HEK293 (cell line): ENCODE results near the gene NUDT16L1.

Experiments
- CTCF ChIA-PET: fragments of 350-600 bp; formaldehyde crosslinking; extraction: SDS; loops from one replicate; lab custom pipeline; 2021; ENCODE audit warnings: antibody characterized with exemption; lab: Yijun Ruan, JAX
- POLR2A ChIA-PET: fragments of 300-600 bp; formaldehyde crosslinking; extraction: SDS; loops from one replicate; lab custom pipeline; 2020; ENCODE audit warnings: antibody characterized with exemption, inconsistent platforms; lab: Yijun Ruan, JAX
- H3K27ac ChIP-seq: fragments of 200-500 bp; sonication (Bioruptor generic); 2 replicates; pipeline ENCODE4 v1.5.1; 2014; ENCODE audit warnings: low read depth, low read length, control low read depth, inconsistent platforms; ENCODE audit errors: extremely low read depth
- H3K36me3 ChIP-seq, 2 experiments: fragments of 200-500 bp in 1 of 2; sonication (Bioruptor generic) in 1 of 2; 1 replicate in 1 of 2; 2 replicates in 1 of 2; pipeline ENCODE4 v1.5.1; 2014 to 2017; ENCODE audit warnings: inconsistent platforms in 2 of 2, low read length in 2 of 2; ENCODE audit not compliant: control insufficient read depth in 2 of 2, insufficient read depth in 1 of 2
- H3K4me1 ChIP-seq: fragments of 200-500 bp; sonication (Bioruptor generic); 2 replicates; pipeline ENCODE4 v1.5.1; 2014; ENCODE audit warnings: mild to moderate bottlenecking, low read length, inconsistent platforms; ENCODE audit not compliant: control insufficient read depth, insufficient read depth
- H3K4me3 ChIP-seq: 2 replicates; pipeline ENCODE4 v1.5.1; 2011; ENCODE audit warnings: low read depth, mild to moderate bottlenecking, control low read depth, low read length, moderate library complexity
- H3K9me3 ChIP-seq: fragments of 200-500 bp; sonication (Bioruptor generic); 2 replicates; pipeline ENCODE4 v1.5.1; 2014; ENCODE audit warnings: low read depth, low read length, inconsistent platforms; ENCODE audit not compliant: control insufficient read depth, insufficient read depth
- EGR2 ChIP-seq: fragments of 450-650 bp; formaldehyde crosslinking; IDR thresholded peaks from 2 replicates; pipeline ENCODE4 v1.5.1; 2016; ENCODE audit warnings: low read depth, missing biosample characterization, missing genetic modification characterization
- GFI1B ChIP-seq: fragments of 450-650 bp; formaldehyde crosslinking; IDR thresholded peaks from 2 replicates; pipeline ENCODE4 v1.5.1; 2016; ENCODE audit warnings: missing biosample characterization, missing genetic modification characterization
- SP3 ChIP-seq: fragments of 450-650 bp; formaldehyde crosslinking; IDR thresholded peaks from 2 replicates; pipeline ENCODE4 v1.5.1; 2016; ENCODE audit warnings: missing biosample characterization, missing genetic modification characterization
- YY1 ChIP-seq: fragments of 450-650 bp; formaldehyde crosslinking; IDR thresholded peaks from 2 replicates; pipeline ENCODE4 v1.5.1; 2018; ENCODE audit warnings: missing biosample characterization, missing genetic modification characterization
- ZBTB1 ChIP-seq: fragments of 450-650 bp; formaldehyde crosslinking; IDR thresholded peaks from 2 replicates; pipeline ENCODE4 v1.5.1; 2016; ENCODE audit warnings: missing biosample characterization, missing genetic modification characterization
- ZFHX2 ChIP-seq: fragments of 450-650 bp; formaldehyde crosslinking; conservative IDR thresholded peaks from 2 replicates; pipeline ENCODE4 v1.5.1; 2016; ENCODE audit warnings: missing biosample characterization, missing genetic modification characterization
- ZNF133 ChIP-seq: fragments of 450-650 bp; formaldehyde crosslinking; IDR thresholded peaks from 2 replicates; pipeline ENCODE4 v1.5.1; 2016; ENCODE audit warnings: missing biosample characterization, missing genetic modification characterization
- ZNF18 ChIP-seq: fragments of 450-650 bp; formaldehyde crosslinking; IDR thresholded peaks from 2 replicates; pipeline ENCODE4 v1.5.1; 2016; ENCODE audit warnings: missing biosample characterization, missing genetic modification characterization
- ZNF23 ChIP-seq: fragments of 450-650 bp; formaldehyde crosslinking; IDR thresholded peaks from 2 replicates; pipeline ENCODE4 v1.5.1; 2016; ENCODE audit warnings: missing biosample characterization, missing genetic modification characterization, borderline replicate concordance
- ZNF354C ChIP-seq: fragments of 450-650 bp; formaldehyde crosslinking; IDR thresholded peaks from 2 replicates; pipeline ENCODE4 v1.5.1; 2016; ENCODE audit warnings: missing biosample characterization, missing genetic modification characterization, low read depth, borderline replicate concordance
- ZNF501 ChIP-seq: fragments of 450-650 bp; formaldehyde crosslinking; IDR thresholded peaks from 2 replicates; pipeline ENCODE4 v1.5.1; 2016; ENCODE audit warnings: missing biosample characterization, missing genetic modification characterization
- ZNF580 ChIP-seq: fragments of 450-650 bp; formaldehyde crosslinking; IDR thresholded peaks from 2 replicates; pipeline ENCODE4 v1.5.1; 2016; ENCODE audit warnings: missing biosample characterization, missing genetic modification characterization
- ZNF610 ChIP-seq: fragments of 450-650 bp; formaldehyde crosslinking; IDR thresholded peaks from 2 replicates; pipeline ENCODE4 v1.5.1; 2016; ENCODE audit warnings: missing biosample characterization, missing genetic modification characterization, borderline replicate concordance
- ZNF692 ChIP-seq: fragments of 450-650 bp; formaldehyde crosslinking; IDR thresholded peaks from 2 replicates; pipeline ENCODE4 v1.5.1; 2016; ENCODE audit warnings: missing biosample characterization, missing genetic modification characterization
- ZNF76 ChIP-seq: fragments of 450-650 bp; formaldehyde crosslinking; IDR thresholded peaks from 2 replicates; pipeline ENCODE4; 2016; ENCODE audit warnings: low read depth, missing biosample characterization, missing genetic modification characterization, borderline replicate concordance
- ZSCAN23 ChIP-seq: fragments of 450-650 bp; formaldehyde crosslinking; IDR thresholded peaks from 2 replicates; pipeline ENCODE4 v1.5.1; 2016; ENCODE audit warnings: missing biosample characterization, missing genetic modification characterization
- ZSCAN30 ChIP-seq: fragments of 450-650 bp; IDR thresholded peaks from 2 replicates; pipeline ENCODE4 v1.5.1; 2018; ENCODE audit warnings: missing biosample characterization, mild to moderate bottlenecking, missing genetic modification characterization, moderate library complexity
- ZSCAN4 ChIP-seq: fragments of 450-650 bp; formaldehyde crosslinking; IDR thresholded peaks from 2 replicates; pipeline ENCODE4 v1.5.1; 2017; ENCODE audit warnings: missing biosample characterization, missing genetic modification characterization
- TF ChIP-seq, protein P1 (sequence below): fragments of 450-650 bp; formaldehyde crosslinking; IDR thresholded peaks from 2 replicates; pipeline ENCODE4 v1.5.1; 2016; ENCODE audit warnings: missing biosample characterization, missing genetic modification characterization
- TF ChIP-seq, protein P2 (sequence below): fragments of 450-650 bp; formaldehyde crosslinking; IDR thresholded peaks from 2 replicates; pipeline ENCODE4 v1.5.1; 2016; ENCODE audit warnings: missing biosample characterization, missing genetic modification characterization

Gene NUDT16L1

DNA sequence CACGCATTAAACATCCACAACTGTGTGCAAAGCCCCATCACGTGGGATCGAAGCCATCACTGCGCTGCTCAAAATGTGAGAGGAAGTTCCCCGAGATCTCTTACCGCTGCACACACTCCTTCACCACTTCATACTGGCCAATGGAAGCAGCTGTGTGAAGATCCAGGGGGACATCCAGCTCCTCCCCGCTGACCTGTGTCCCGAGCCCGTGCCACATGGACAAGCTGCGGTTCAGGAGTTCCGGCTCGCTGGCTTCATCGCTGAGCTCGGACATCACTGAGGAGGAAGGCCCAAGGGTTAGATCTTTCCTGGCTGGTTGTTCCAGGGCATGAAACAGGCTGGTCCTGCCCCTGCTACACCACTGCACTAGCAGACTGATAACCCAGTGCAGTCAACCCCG lies 36.5 kb downstream of the NUDT16L1 start:
- H3K36me3 ChIP-seq: peaks cover 3 to 55% of the 10 kb centered on the region in 2 experiments; a peak in 2 of 3 replicates
- H3K4me1 ChIP-seq: no peaks in the 10 kb centered on the region
- POLR2A ChIA-PET: no interaction called here
- TF ChIP-seq SP3 (tag by site-specific recombination) (no peak), ZNF18 (tag by site-specific recombination) (no peak), GFI1B (tag by site-specific recombination) (no peak), ZNF501 (tag by site-specific recombination) (no peak), ZBTB1 (no peak), ZSCAN23 (tag by site-specific recombination) (no peak), ZSCAN30 (tag by site-specific recombination) (no peak), ZNF610 (tag by site-specific recombination) (no peak), ZFHX2 (tag by site-specific recombination) (no peak), ZNF76 (tag by site-specific recombination) (no peak), ZNF692 (tag by site-specific recombination) (no peak), EGR2 (no peak), ZNF580 (tag by site-specific recombination) (no peak), ZNF133 (no peak), ZNF354C (no peak), YY1 (tag by site-specific recombination) (no peak), ZNF23 (tag by site-specific recombination) (no peak), ZSCAN4 (no peak)
- TF ChIP-seq, protein P1, sequence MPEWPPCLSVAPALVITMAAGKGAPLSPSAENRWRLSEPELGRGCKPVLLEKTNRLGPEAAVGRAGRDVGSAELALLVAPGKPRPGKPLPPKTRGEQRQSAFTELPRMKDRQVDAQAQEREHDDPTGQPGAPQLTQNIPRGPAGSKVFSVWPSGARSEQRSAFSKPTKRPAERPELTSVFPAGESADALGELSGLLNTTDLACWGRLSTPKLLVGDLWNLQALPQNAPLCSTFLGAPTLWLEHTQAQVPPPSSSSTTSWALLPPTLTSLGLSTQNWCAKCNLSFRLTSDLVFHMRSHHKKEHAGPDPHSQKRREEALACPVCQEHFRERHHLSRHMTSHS (tag by site-specific recombination): no peak
- TF ChIP-seq, protein P2, sequence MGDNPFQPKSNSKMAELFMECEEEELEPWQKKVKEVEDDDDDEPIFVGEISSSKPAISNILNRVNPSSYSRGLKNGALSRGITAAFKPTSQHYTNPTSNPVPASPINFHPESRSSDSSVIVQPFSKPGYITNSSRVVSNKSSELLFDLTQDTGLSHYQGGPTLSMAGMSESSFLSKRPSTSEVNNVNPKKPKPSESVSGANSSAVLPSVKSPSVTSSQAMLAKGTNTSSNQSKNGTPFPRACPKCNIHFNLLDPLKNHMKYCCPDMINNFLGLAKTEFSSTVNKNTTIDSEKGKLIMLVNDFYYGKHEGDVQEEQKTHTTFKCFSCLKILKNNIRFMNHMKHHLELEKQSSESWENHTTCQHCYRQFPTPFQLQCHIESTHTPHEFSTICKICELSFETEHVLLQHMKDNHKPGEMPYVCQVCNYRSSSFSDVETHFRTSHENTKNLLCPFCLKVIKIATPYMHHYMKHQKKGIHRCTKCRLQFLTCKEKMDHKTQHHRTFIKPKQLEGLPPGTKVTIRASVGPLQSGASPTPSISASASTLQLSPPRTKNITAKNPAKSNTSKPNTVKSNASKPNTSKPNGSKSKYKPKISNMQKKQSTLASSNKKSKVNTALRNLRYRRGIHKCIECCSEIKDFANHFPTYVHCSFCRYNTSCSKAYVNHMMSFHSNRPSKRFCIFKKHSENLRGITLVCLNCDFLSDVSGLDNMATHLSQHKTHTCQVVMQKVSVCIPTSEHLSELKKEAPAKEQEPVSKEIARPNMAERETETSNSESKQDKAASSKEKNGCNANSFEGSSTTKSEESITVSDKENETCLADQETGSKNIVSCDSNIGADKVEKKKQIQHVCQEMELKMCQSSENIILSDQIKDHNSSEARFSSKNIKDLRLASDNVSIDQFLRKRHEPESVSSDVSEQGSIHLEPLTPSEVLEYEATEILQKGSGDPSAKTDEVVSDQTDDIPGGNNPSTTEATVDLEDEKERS (tag by site-specific recombination): no peak
- TF ChIP-seq, all 188 proteins: peak for 0
- CTCF ChIA-PET: interaction anchor here (0.6 to 0.7 kb wide), 4 partner anchors 12 to 233 kb away, joined by 3 to 5 read pairs (median 4); no protein-coding TSS in a partner anchor
- H3K9me3 ChIP-seq: no peaks in the 10 kb centered on the region
- no peak overlapping the region for H3K4me3 ChIP-seq
- no peak overlapping the region for H3K27ac ChIP-seq
